A673 (cell line): Measurements from ENCODE around the gene TMSB4X. TPM values are rescaled to one million over a fixed set of nuclear protein-coding genes. Genes with fewer than 3 reads are reported as not detected.
"Not testable (repeated sequence)": the region's sequence is repeated elsewhere in the genome, so short reads cannot be mapped to it uniquely, and the experiment has no call there.

Source experiments
- BruUV-seq: library from RNA; stranded (reverse); fragments of 400-500 nt; replicated peaks from 2 replicates; lab custom pipeline; 2021; lab: Mats Ljungman, UMichigan
- CTCF ChIA-PET: fragments of 300-600 bp; sonication (Branson Sonifier 250); formaldehyde crosslinking; loops from one replicate; lab custom pipeline; 2022; ENCODE audit warnings: antibody characterized with exemption; lab: Charles Lee
- POLR2A ChIA-PET: fragments of 300-600 bp; sonication (Branson Sonifier 250); formaldehyde crosslinking; loops from one replicate; lab custom pipeline; 2022; ENCODE audit warnings: antibody characterized with exemption; ENCODE audit not compliant: low non-redundant PET; lab: Charles Lee
- DNase-seq: peaks from one replicate; pipeline ENCODE4 v3.0.0-alpha.2; 2015; ENCODE audit warnings: low spot score
- H3K27ac ChIP-seq: fragments of 200-600 bp; sonication (generic); 2 replicates; pipeline ENCODE4 v1.5.1; 2016; ENCODE audit warnings: mixed run types, low read depth, mild to moderate bottlenecking, mixed read lengths, antibody characterized with exemption, low read length; ENCODE audit not compliant: poor library complexity, severe bottlenecking
- H3K27me3 ChIP-seq: fragments of 200-600 bp; sonication (generic); replicated peaks from 2 replicates; pipeline ENCODE4 v1.6.1; 2017; ENCODE audit warnings: mixed run types, low read depth, mild to moderate bottlenecking, mixed read lengths, antibody characterized with exemption, low read length; ENCODE audit not compliant: insufficient read depth, poor library complexity
- H3K36me3 ChIP-seq: fragments of 200-600 bp; sonication (generic); 2 replicates; pipeline ENCODE4 v1.6.1; 2016; ENCODE audit warnings: mixed run types, mild to moderate bottlenecking, mixed read lengths, antibody characterized with exemption, low read length; ENCODE audit not compliant: insufficient read depth, poor library complexity, severe bottlenecking
- H3K4me1 ChIP-seq: fragments of 200-600 bp; sonication (generic); 2 replicates; pipeline ENCODE4 v1.6.1; 2017; ENCODE audit warnings: mixed run types, mild to moderate bottlenecking, mixed read lengths, antibody characterized with exemption, low read length; ENCODE audit not compliant: insufficient read depth, poor library complexity, severe bottlenecking
- H3K4me3 ChIP-seq: fragments of 200-600 bp; sonication (generic); 2 replicates; pipeline ENCODE4 v1.5.1; 2016; ENCODE audit warnings: low read depth, mixed run types, mild to moderate bottlenecking, mixed read lengths, low read length; ENCODE audit not compliant: poor library complexity, severe bottlenecking
- H3K9me3 ChIP-seq: fragments of 200-600 bp; sonication (generic); 2 replicates; pipeline ENCODE4 v1.6.1; 2016; ENCODE audit warnings: mixed run types, low read depth, mild to moderate bottlenecking, mixed read lengths, antibody characterized with exemption, low read length; ENCODE audit not compliant: poor library complexity, severe bottlenecking
- EZH2 ChIP-seq: fragments of 200-600 bp; sonication (generic); IDR thresholded peaks from 2 replicates; pipeline ENCODE4 v1.6.1; 2017; ENCODE audit warnings: borderline replicate concordance, low read depth, mild to moderate bottlenecking, mixed read lengths, antibody characterized with exemption, low read length; ENCODE audit not compliant: poor library complexity, severe bottlenecking
- intact Hi-C: fragments of 100-400 bp; cut with micrococcal nuclease; formaldehyde crosslinking; loops from one replicate; pipeline ENCODE4 v1.10.0; 2022; ENCODE audit not compliant: unreplicated experiment
- total RNA-seq: library from RNA; stranded (reverse); gene quantifications from 2 replicates; pipeline ENCODE4 v1.2.3, GENCODE V29; 2021
- TF ChIP-seq, protein P1 (sequence below): fragments of 300-800, 200-600 bp; sonication (generic); conservative IDR thresholded peaks from 2 replicates; pipeline ENCODE4 v1.5.1; 2017; ENCODE audit warnings: low read depth, mild to moderate bottlenecking, antibody characterized with exemption, low read length, moderate library complexity, mixed read lengths

Gene TMSB4X
- total RNA-seq, 1 experiment from 2014 or later: 1,093 TPM

GRCh38 chrX:12975991-12976558, 1.2 kb downstream of the TMSB4X start:
- POLR2A ChIA-PET: interaction anchor here (0.5 kb wide), 1 partner anchor 383 kb away, joined by 4 read pairs; no protein-coding TSS in a partner anchor
- Histone ChIP-seq H3K27me3 (no peaks in the 10 kb centered on the region), H3K9me3 (no peaks in the 10 kb centered on the region), H3K4me1 (no peaks in the 10 kb centered on the region), H3K36me3 (peaks cover 6% of the 10 kb centered on the region), H3K4me3 (peak overlapping the region; percentile 62), H3K27ac (peak overlapping the region; percentile 81)
- CTCF ChIA-PET: interaction anchor here (0.7 kb wide), 1 partner anchor 27 kb away, joined by 3 read pairs; no protein-coding TSS in a partner anchor
- TF ChIP-seq, protein P1, sequence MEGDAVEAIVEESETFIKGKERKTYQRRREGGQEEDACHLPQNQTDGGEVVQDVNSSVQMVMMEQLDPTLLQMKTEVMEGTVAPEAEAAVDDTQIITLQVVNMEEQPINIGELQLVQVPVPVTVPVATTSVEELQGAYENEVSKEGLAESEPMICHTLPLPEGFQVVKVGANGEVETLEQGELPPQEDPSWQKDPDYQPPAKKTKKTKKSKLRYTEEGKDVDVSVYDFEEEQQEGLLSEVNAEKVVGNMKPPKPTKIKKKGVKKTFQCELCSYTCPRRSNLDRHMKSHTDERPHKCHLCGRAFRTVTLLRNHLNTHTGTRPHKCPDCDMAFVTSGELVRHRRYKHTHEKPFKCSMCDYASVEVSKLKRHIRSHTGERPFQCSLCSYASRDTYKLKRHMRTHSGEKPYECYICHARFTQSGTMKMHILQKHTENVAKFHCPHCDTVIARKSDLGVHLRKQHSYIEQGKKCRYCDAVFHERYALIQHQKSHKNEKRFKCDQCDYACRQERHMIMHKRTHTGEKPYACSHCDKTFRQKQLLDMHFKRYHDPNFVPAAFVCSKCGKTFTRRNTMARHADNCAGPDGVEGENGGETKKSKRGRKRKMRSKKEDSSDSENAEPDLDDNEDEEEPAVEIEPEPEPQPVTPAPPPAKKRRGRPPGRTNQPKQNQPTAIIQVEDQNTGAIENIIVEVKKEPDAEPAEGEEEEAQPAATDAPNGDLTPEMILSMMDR: no peak
- TF ChIP-seq EZH2: no peak
- peak; percentile 46 for DNase-seq
- intact Hi-C loops: loop anchor here (1.0 to 10.0 kb wide), 3 partner anchors 24 to 669 kb away; no protein-coding TSS in a partner anchor
- TSS peak; percentile 36 for BruUV-seq

- intact Hi-C loops: loop anchor here (10.0 kb wide), 2 partner anchors 248 to 668 kb away; no protein-coding TSS in a partner anchor
These were observed 2.2 kb downstream of the TMSB4X start for GRCh38 chrX:12976819-12977732.

GRCh38 chrX:12977761-12978204, 2.9 kb downstream of the TMSB4X start:
- CTCF ChIA-PET: no interaction called here
- no peaks in the 10 kb centered on the region for H3K4me1 ChIP-seq
- H3K27me3 ChIP-seq: no peaks in the 10 kb centered on the region
- POLR2A ChIA-PET: no interaction called here
- no peak for DNase-seq
- intact Hi-C loops: loop anchor here (10.0 kb wide), 2 partner anchors 247 to 667 kb away; no protein-coding TSS in a partner anchor
- no peak overlapping the region for H3K27ac ChIP-seq
- H3K36me3 ChIP-seq: peaks cover 6% of the 10 kb centered on the region
- H3K4me3 ChIP-seq: no peak overlapping the region
- no peaks in the 10 kb centered on the region for H3K9me3 ChIP-seq
- BruUV-seq: no TSS peak
- TF ChIP-seq, protein P1: no peak
- TF ChIP-seq EZH2: no peak

More at GRCh38 chrX:12976819-12977732, 2.2 kb downstream of the TMSB4X start:
- H3K27me3 ChIP-seq, H3K9me3 ChIP-seq, POLR2A ChIA-PET, H3K27ac ChIP-seq, BruUV-seq, H3K36me3 ChIP-seq, DNase-seq, H3K4me1 ChIP-seq: not testable (repeated sequence)
- peak overlapping the region; percentile 62 for H3K4me3 ChIP-seq
- CTCF ChIA-PET: interaction anchor here (0.7 kb wide), 1 partner anchor 28 kb away, joined by 3 read pairs; no protein-coding TSS in a partner anchor
